ENCODE data around the gene ASTN2.

DNA sequence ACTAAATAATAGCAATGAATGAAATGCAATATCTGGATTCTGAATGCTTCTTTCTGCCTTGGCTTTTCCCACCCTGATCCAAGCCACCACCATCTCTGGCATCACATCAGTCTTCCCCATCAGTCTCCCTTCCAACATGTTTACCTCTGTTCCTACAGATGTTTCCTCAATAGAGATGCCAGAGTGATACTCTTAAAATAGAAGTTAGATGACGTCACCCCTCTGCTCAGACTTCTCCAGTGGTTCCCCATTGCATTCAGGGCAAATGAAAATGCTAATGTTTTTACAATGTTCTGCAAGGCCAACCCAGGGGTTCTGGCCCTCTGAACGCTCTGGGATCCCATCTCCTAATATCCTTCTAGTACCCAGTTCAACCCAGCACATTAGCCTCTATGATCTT is 422.0 kb downstream of the ASTN2 start:
- TF ChIP-seq, protein P1, sequence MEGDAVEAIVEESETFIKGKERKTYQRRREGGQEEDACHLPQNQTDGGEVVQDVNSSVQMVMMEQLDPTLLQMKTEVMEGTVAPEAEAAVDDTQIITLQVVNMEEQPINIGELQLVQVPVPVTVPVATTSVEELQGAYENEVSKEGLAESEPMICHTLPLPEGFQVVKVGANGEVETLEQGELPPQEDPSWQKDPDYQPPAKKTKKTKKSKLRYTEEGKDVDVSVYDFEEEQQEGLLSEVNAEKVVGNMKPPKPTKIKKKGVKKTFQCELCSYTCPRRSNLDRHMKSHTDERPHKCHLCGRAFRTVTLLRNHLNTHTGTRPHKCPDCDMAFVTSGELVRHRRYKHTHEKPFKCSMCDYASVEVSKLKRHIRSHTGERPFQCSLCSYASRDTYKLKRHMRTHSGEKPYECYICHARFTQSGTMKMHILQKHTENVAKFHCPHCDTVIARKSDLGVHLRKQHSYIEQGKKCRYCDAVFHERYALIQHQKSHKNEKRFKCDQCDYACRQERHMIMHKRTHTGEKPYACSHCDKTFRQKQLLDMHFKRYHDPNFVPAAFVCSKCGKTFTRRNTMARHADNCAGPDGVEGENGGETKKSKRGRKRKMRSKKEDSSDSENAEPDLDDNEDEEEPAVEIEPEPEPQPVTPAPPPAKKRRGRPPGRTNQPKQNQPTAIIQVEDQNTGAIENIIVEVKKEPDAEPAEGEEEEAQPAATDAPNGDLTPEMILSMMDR (IDR thresholded peaks at IDR 0.05) = no peak
- TF ChIP-seq POLR2A (IDR thresholded peaks at IDR 0.05) = no peak
- TF ChIP-seq POLR2AphosphoS5 (IDR thresholded peaks at IDR 0.05) = no peak

Data from transverse colon (tissue), 4 donors.